Fibroblast of lung (primary cell): ENCODE results near the gene CCDC86. TPM values are rescaled to one million over a fixed set of nuclear protein-coding genes. Genes with fewer than 3 reads are reported as not detected.
"Not testable (repeated sequence)": the region's sequence is repeated elsewhere in the genome, so short reads cannot be mapped to it uniquely, and the experiment has no call there.

Source experiments
- DNase-seq, 2 donors: peaks; one replicate each; pipeline versions ENCODE4 v3.0.0 to v3.0.0-alpha.2; 2010; ENCODE audit warnings: low read depth in 2 of 2
- H2AFZ ChIP-seq: 2 replicates; pipeline ENCODE4 v1.5.1; 2012; ENCODE audit warnings: low read length, control low read depth, inconsistent platforms
- H3K27ac ChIP-seq: 2 replicates; pipeline ENCODE4 v1.5.1; 2011; ENCODE audit warnings: low read length, control low read depth; ENCODE audit not compliant: insufficient read depth
- H3K27me3 ChIP-seq: 2 replicates; pipeline ENCODE4 v1.5.1; 2011; ENCODE audit warnings: mild to moderate bottlenecking, low read length; ENCODE audit not compliant: control insufficient read depth, insufficient read depth
- H3K36me3 ChIP-seq: 2 replicates; pipeline ENCODE4 v1.5.1; 2011; ENCODE audit warnings: low read length; ENCODE audit not compliant: control insufficient read depth, insufficient read depth
- H3K4me1 ChIP-seq: 2 replicates; pipeline ENCODE4 v1.5.1; 2011; ENCODE audit warnings: low read length; ENCODE audit not compliant: control insufficient read depth, insufficient read depth; ENCODE audit errors: extremely low read depth
- H3K4me2 ChIP-seq: 2 replicates; pipeline ENCODE4 v1.5.1; 2011; ENCODE audit warnings: low read length, control low read depth; ENCODE audit not compliant: insufficient read depth; ENCODE audit errors: extremely low read depth
- H3K4me3 ChIP-seq, 4 experiments: fragments of 200-600 bp in 1 of 4; sonication (generic) in 1 of 4; replicated peaks in 1 of 4; 2 replicates each; pipeline ENCODE4 v1.5.1; 2011 to 2016; ENCODE audit warnings: low read length in 4 of 4, low read depth in 3 of 4, mild to moderate bottlenecking in 3 of 4, control low read depth in 2 of 4, inconsistent platforms in 1 of 4, mixed read lengths in 1 of 4; ENCODE audit not compliant: insufficient read depth in 1 of 4; ENCODE audit errors: control extremely low read depth in 1 of 4
- H3K79me2 ChIP-seq: 2 replicates; pipeline ENCODE4 v1.5.1; 2012; ENCODE audit warnings: mild to moderate bottlenecking, low read length, inconsistent platforms; ENCODE audit not compliant: control insufficient read depth, insufficient read depth
- H3K9ac ChIP-seq: 2 replicates; pipeline ENCODE4 v1.5.1; 2011; ENCODE audit warnings: mild to moderate bottlenecking, low read length, control low read depth; ENCODE audit not compliant: insufficient read depth
- H3K9me3 ChIP-seq: 2 replicates; pipeline ENCODE4 v1.5.1; 2012; ENCODE audit warnings: low read depth, low read length; ENCODE audit not compliant: control insufficient read depth, insufficient read depth
- H4K20me1 ChIP-seq: 2 replicates; pipeline ENCODE4 v1.5.1; 2011; ENCODE audit warnings: low read length; ENCODE audit not compliant: control insufficient read depth, insufficient read depth; ENCODE audit errors: extremely low read depth
- EZH2 ChIP-seq: IDR thresholded peaks from 2 replicates; pipeline ENCODE4 v1.5.1; 2012; ENCODE audit warnings: low read length, control low read depth, mild to moderate bottlenecking; ENCODE audit errors: missing control alignments
- polyA plus RNA-seq, 2 donors: library from polyadenylated mRNA; depleted of rRNA in 1 of 2; stranded (reverse) in 1 of 2; unstranded in 1 of 2; fragments of >200 nt; gene quantifications; 2 replicates each; pipeline ENCODE4 v1.2.1, GENCODE V29; 2011 to 2012; ENCODE audit warnings: missing spikeins in 1 of 2
- total RNA-seq: library from RNA; depleted of rRNA; stranded (reverse); fragments of >200 nt; gene quantifications from 2 replicates; pipeline ENCODE4 v1.2.1, GENCODE V29; 2014
- TF ChIP-seq, protein P1 (sequence below), 2 donors: IDR thresholded peaks in 1 of 2; conservative IDR thresholded peaks in 1 of 2; 1 replicate in 1 of 2; 2 replicates in 1 of 2; pipeline ENCODE4 v1.5.1; 2011 to 2012; ENCODE audit warnings: low read length in 2 of 2, control low read depth in 1 of 2, inconsistent platforms in 1 of 2, low read depth in 1 of 2, mild to moderate bottlenecking in 1 of 2

Gene CCDC86
- total and polyA plus RNA-seq, 2 donors (not counting 1 experiment from before 2014, with no cell fraction given) = 7.4 to 14.9 TPM

DNA sequence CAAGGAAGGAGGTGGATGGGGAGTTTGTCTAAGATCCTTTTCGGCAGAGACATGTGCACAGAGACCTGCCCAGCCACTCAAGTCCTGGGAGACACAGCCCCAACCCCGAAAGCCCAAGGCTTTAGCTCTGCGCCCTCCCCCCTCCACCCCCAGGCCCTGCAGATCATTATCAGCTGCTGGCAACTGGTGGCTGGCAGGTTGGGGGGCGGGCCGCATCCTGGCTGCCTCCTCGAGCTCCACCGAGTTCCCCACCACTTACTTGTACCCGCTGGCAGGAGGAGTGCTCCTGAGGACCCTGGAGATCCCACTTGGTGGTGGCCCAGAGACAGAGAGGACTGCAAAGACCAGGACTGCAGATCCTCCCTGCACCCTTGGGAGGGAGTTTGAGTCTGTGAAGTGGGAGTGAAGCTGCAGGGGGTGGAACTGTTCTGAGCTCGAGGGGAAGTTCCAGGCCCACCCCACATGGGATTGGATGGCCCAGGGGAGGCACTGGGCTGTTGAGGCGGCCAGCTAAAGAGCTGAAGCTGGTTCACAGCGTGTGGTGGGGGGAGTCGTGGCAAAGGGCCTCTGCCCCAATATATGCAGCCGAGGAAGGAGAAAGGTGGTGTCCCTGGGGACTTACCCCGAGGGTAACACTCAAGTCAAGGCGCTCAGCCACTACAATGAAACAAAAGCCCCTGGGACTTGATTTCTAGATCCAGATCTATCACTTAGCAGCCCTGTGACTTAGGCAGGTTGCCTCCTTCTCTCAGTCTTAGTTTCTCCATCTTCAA is 19.9 kb upstream of the CCDC86 start:
- TF ChIP-seq EZH2 = no peak
- TF ChIP-seq, protein P1, sequence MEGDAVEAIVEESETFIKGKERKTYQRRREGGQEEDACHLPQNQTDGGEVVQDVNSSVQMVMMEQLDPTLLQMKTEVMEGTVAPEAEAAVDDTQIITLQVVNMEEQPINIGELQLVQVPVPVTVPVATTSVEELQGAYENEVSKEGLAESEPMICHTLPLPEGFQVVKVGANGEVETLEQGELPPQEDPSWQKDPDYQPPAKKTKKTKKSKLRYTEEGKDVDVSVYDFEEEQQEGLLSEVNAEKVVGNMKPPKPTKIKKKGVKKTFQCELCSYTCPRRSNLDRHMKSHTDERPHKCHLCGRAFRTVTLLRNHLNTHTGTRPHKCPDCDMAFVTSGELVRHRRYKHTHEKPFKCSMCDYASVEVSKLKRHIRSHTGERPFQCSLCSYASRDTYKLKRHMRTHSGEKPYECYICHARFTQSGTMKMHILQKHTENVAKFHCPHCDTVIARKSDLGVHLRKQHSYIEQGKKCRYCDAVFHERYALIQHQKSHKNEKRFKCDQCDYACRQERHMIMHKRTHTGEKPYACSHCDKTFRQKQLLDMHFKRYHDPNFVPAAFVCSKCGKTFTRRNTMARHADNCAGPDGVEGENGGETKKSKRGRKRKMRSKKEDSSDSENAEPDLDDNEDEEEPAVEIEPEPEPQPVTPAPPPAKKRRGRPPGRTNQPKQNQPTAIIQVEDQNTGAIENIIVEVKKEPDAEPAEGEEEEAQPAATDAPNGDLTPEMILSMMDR (conservative IDR thresholded peaks at IDR 0.05 in 1 of 2, IDR thresholded peaks at IDR 0.05 in 1 of 2; ENCODE audit: low read depth in 1 of 2, low read length in 2 of 2) = no peak
- DNase-seq = no peak
- Histone ChIP-seq H4K20me1 (no peaks in the 10 kb centered on the region), H3K36me3 (no peaks in the 10 kb centered on the region), H3K9ac (no peak overlapping the region), H3K4me3 (no peak overlapping the region), H3K9me3 (no peaks in the 10 kb centered on the region), H2AFZ (no peak overlapping the region), H3K27ac (no peak overlapping the region), H3K4me1 (no peaks in the 10 kb centered on the region), H3K27me3 (peaks cover 8% of the 10 kb centered on the region), H3K4me2 (no peak overlapping the region), H3K79me2 (no peaks in the 10 kb centered on the region)

DNA sequence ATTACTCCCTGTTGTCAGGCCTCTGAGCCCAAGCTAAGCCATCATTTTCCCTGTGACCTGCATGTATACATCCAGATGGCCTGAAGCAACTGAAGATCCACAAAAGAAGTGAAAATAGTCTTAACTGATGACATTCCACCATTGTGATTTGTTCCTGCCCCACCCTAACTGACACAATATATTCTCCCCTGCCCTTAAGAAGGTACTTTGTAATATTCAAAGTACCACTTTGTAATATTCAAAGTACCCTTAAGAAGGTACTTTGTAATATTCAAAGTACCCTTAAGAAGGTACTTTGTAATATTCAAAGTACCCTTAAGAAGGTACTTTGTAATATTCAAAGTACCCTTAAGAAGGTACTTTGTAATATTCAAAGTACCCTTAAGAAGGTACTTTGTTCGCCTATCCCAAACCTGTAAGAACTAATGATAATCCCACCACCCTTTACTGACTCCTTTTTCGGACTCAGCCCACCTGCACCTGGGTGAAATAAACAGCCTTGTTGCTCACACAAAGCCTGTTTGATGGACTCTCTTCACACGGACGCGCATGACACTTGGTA is 18.1 kb upstream of the CCDC86 start:
- not testable (repeated sequence) for H3K9ac ChIP-seq, H2AFZ ChIP-seq, H4K20me1 ChIP-seq, H3K4me1 ChIP-seq, H3K27ac ChIP-seq, H3K9me3 ChIP-seq, H3K4me2 ChIP-seq, H3K4me3 ChIP-seq, DNase-seq, H3K79me2 ChIP-seq, H3K36me3 ChIP-seq
- H3K27me3 ChIP-seq = peaks cover 18% of the 10 kb centered on the region

GRCh38 chr11:60825118-60825517 is 16.8 kb upstream of the CCDC86 start:
- Histone ChIP-seq H3K27ac (no peak overlapping the region), H3K36me3 (no peaks in the 10 kb centered on the region), H3K4me3 (no peak overlapping the region), H2AFZ (no peak overlapping the region), H3K27me3 (peaks cover 16% of the 10 kb centered on the region), H3K4me2 (no peak overlapping the region), H3K79me2 (no peaks in the 10 kb centered on the region), H3K4me1 (no peaks in the 10 kb centered on the region), H3K9me3 (no peaks in the 10 kb centered on the region), H3K9ac (no peak overlapping the region), H4K20me1 (no peaks in the 10 kb centered on the region)
- TF ChIP-seq, protein P1 (conservative IDR thresholded peaks at IDR 0.05 in 1 of 2, IDR thresholded peaks at IDR 0.05 in 1 of 2; ENCODE audit: low read depth in 1 of 2, low read length in 2 of 2) = no peak
- no peak for TF ChIP-seq EZH2
- no peak for DNase-seq
